CD4-positive, alpha-beta T cell (primary cell): ENCODE data around the gene HDDC3. TPM values are rescaled to one million over a fixed set of nuclear protein-coding genes. Genes with fewer than 3 reads are reported as not detected.
"Not testable (repeated sequence)": the region's sequence is repeated elsewhere in the genome, so short reads cannot be mapped to it uniquely, and the experiment has no call there.

Source experiments
- ATAC-seq: fragments of 200-7000 bp; cut with Tn5 transposase; one replicate; pipeline ENCODE4 v1.10.0; 2022; ENCODE audit warnings: mild to moderate bottlenecking; ENCODE audit not compliant: poor library complexity
- CTCF ChIA-PET: fragments of 350-600 bp; sonication (Branson Sonifier 250); formaldehyde crosslinking; loops from one replicate; lab custom pipeline; 2021; ENCODE audit warnings: antibody characterized with exemption, inconsistent platforms; lab: Charles Lee
- POLR2A ChIA-PET: fragments of 350-600 bp; sonication (Branson Sonifier 250); formaldehyde crosslinking; loops from one replicate; lab custom pipeline; 2021; ENCODE audit warnings: antibody characterized with exemption, inconsistent platforms; lab: Charles Lee
- DNase-seq, 14 experiments: peaks; one replicate each; pipeline ENCODE4 v3.0.0-alpha.2; 2013 to 2020; ENCODE audit warnings: mixed read lengths in 2 of 14
- H3K27ac ChIP-seq, 2 donors: one replicate each; pipeline versions ENCODE4 v1.5.1 to v1.7.0; 2013; ENCODE audit warnings: low read length in 2 of 2, low read depth in 1 of 2, mild to moderate bottlenecking in 1 of 2
- H3K27me3 ChIP-seq, 2 experiments: 1 replicate in 1 of 2; 2 replicates in 1 of 2; pipeline versions ENCODE4 v1.6.1 to v1.7.0; 2013; ENCODE audit warnings: low read length in 2 of 2, control low read depth in 1 of 2, mild to moderate bottlenecking in 1 of 2, moderate library complexity in 1 of 2; ENCODE audit not compliant: insufficient read depth in 2 of 2, control insufficient read depth in 1 of 2
- H3K36me3 ChIP-seq: one replicate; pipeline ENCODE4 v1.6.1; 2013; ENCODE audit warnings: low read length, control low read depth; ENCODE audit not compliant: insufficient read depth
- H3K4me1 ChIP-seq: one replicate; pipeline ENCODE4 v1.6.1; 2013; ENCODE audit warnings: low read length, control low read depth; ENCODE audit not compliant: insufficient read depth
- H3K4me3 ChIP-seq: one replicate; pipeline ENCODE4 v1.5.1; 2013; ENCODE audit warnings: mild to moderate bottlenecking, low read length, moderate library complexity
- H3K9me3 ChIP-seq, 2 experiments: 1 replicate in 1 of 2; 2 replicates in 1 of 2; pipeline versions ENCODE4 v1.6.1 to v1.7.0; 2013; ENCODE audit warnings: low read length in 2 of 2, mild to moderate bottlenecking in 2 of 2, control low read depth in 1 of 2, moderate library complexity in 1 of 2; ENCODE audit not compliant: control insufficient read depth in 1 of 2, insufficient read depth in 1 of 2
- H3K27ac Mint-ChIP-seq: one replicate; pipeline ENCODE4 v1.8.0; 2020; ENCODE audit warnings: mixed read lengths
- H3K27me3 Mint-ChIP-seq: one replicate; pipeline ENCODE4 v1.8.0; 2021; ENCODE audit warnings: mixed read lengths
- H3K36me3 Mint-ChIP-seq: one replicate; pipeline ENCODE4 v1.8.0; 2021; ENCODE audit warnings: low read depth, mixed read lengths
- H3K4me1 Mint-ChIP-seq: one replicate; pipeline ENCODE4 v1.8.0; 2021; ENCODE audit warnings: low read depth, mixed read lengths
- H3K4me3 Mint-ChIP-seq: one replicate; pipeline ENCODE4 v1.8.0; 2020; ENCODE audit warnings: mild to moderate bottlenecking, mixed read lengths
- H3K9me3 Mint-ChIP-seq: one replicate; pipeline ENCODE4 v1.8.0; 2020; ENCODE audit warnings: mixed read lengths
- CTCF ChIP-seq: fragments of 200-600 bp; IDR thresholded peaks from one replicate; pipeline ENCODE4 v1.8.0; 2022; ENCODE audit warnings: antibody characterized with exemption, mild to moderate bottlenecking
- intact Hi-C, 2 experiments: fragments of 100-400 bp; cut with DNase I in 1 of 2; cut with micrococcal nuclease in 1 of 2; formaldehyde crosslinking; loops; one replicate each; pipeline versions ENCODE4 v1.15.1 to v1.9.0; 2023 to 2025; cut with DNase I, micrococcal nuclease
- total RNA-seq, 174 experiments: library from RNA in 2 of 174; stranded (reverse) in 2 of 174; gene quantifications; one replicate each; pipeline ENCODE4 v1.2.3 and lab custom pipeline; 2021 to 2026

Gene HDDC3
- total RNA-seq, 2 experiments from 2014 or later = 9.9 to 10.8 TPM

GRCh38 chr15:90909976-90910375, 22.4 kb downstream of the HDDC3 start:
- H3K4me1 Mint-ChIP-seq = peaks cover 10% of the 10 kb centered on the region
- no peak overlapping the region for H3K27ac Mint-ChIP-seq
- Histone ChIP-seq H3K27ac (no peak overlapping the region), H3K36me3 (peaks cover 91% of the 10 kb centered on the region), H3K9me3 (no peaks in the 10 kb centered on the region), H3K4me1 (no peaks in the 10 kb centered on the region), H3K27me3 (no peaks in the 10 kb centered on the region), H3K4me3 (no peak overlapping the region)
- peaks cover 85% of the 10 kb centered on the region for H3K36me3 Mint-ChIP-seq
- no peaks in the 10 kb centered on the region for H3K9me3 Mint-ChIP-seq
- ATAC-seq (no peak), DNase-seq (no peak)
- no peak overlapping the region for H3K4me3 Mint-ChIP-seq
- intact Hi-C loops = no loop called here
- ChIA-PET CTCF (no interaction called here), POLR2A (no interaction called here)
- no peaks in the 10 kb centered on the region for H3K27me3 Mint-ChIP-seq
- TF ChIP-seq CTCF = no peak

- intact Hi-C loops, DNase-seq, H3K4me3 Mint-ChIP-seq, H3K9me3 Mint-ChIP-seq, H3K27me3 ChIP-seq, ATAC-seq, POLR2A ChIA-PET, CTCF ChIA-PET, H3K4me1 ChIP-seq, H3K27ac Mint-ChIP-seq, H3K27ac ChIP-seq, H3K4me3 ChIP-seq, H3K9me3 ChIP-seq, H3K27me3 Mint-ChIP-seq: not testable (repeated sequence)
- peaks cover 90% of the 10 kb centered on the region for H3K36me3 ChIP-seq
- Mint-ChIP-seq H3K4me1 (peaks cover 11% of the 10 kb centered on the region), H3K36me3 (peaks cover 81% of the 10 kb centered on the region)
Observed at GRCh38 chr15:90909449-90909848, 22.9 kb downstream of the HDDC3 start.

GRCh38 chr15:90907838-90908507, 24.4 kb downstream of the HDDC3 start:
- Mint-ChIP-seq H3K36me3 (peaks cover 75% of the 10 kb centered on the region), H3K27ac (no peak overlapping the region), H3K4me3 (no peak overlapping the region), H3K27me3 (no peaks in the 10 kb centered on the region), H3K9me3 (no peaks in the 10 kb centered on the region), H3K4me1 (peaks cover 20% of the 10 kb centered on the region)
- Histone ChIP-seq H3K9me3 (no peaks in the 10 kb centered on the region), H3K27me3 (no peaks in the 10 kb centered on the region), H3K36me3 (peaks cover 77% of the 10 kb centered on the region), H3K4me1 (peaks cover 12% of the 10 kb centered on the region), H3K27ac (no peak overlapping the region), H3K4me3 (no peak overlapping the region)
- no peak for DNase-seq
- TF ChIP-seq CTCF = no peak
- CTCF ChIA-PET = no interaction called here
- intact Hi-C loops = no loop called here
- POLR2A ChIA-PET = no interaction called here
- no peak for ATAC-seq
